Measurements from ENCODE around the gene SPAG7. TPM values are rescaled to one million over a fixed set of nuclear protein-coding genes. Genes with fewer than 3 reads are reported as not detected.

SPAG7 gene
- total and polyA plus RNA-seq, 10 donors = 34.8 to 89.1 (median 55.5) TPM

- Histone ChIP-seq H3K27ac (no peak overlapping the region), H3K27me3 (replicated peaks in 1 of 7) (no peaks in the 10 kb centered on the region), H3K9me3 (no peaks in the 10 kb centered on the region), H3K4me3 (no peak overlapping the region), H3K4me1 (peaks cover 8 to 80% (median 33%) of the 10 kb centered on the region in 6 donors), H3K36me3 (peaks cover 0 to 85% (median 53%) of the 10 kb centered on the region in 6 donors)
- intact Hi-C loops (cut with DNase I; ENCODE audit: low total_unique reads) = no loop called here
- TF ChIP-seq CTCF (IDR thresholded peaks at IDR 0.05 in 8 of 11, conservative IDR thresholded peaks at IDR 0.05 in 3 of 11) (no peak), POLR2A (IDR thresholded peaks at IDR 0.05) (no peak), POLR2AphosphoS5 (IDR thresholded peaks at IDR 0.05) (no peak)
- WGBS, 5 donors = 92 to 97% (median 96%) methylated on average over 6 of the region's 6 CpGs
- no peak for DNase-seq
Measured at GRCh38 chr17:4971826-4972225, 4.2 kb upstream of the SPAG7 start.

DNA sequence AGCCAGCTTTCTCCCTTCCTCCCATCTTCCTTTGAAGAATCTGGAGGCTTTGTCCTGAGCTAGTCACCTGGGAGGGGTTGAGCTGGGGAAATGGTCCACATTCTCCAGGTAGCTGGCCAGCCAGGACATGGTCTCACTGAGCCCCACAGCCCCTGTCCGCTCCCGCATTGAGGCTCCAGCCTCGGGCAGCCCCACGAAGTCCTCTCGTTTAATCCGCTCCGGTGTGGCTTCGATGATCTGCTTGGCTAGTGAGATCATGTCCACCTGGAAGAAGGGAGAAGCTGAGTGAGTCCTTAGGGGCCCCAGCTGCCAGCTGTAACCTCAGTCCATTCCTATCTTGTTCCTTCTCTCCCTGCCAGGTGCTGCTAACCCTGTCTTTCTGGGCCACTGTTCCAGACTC is 2.7 kb upstream of the SPAG7 start:
- Histone ChIP-seq H3K27me3 (replicated peaks in 1 of 7) (no peaks in the 10 kb centered on the region), H3K27ac (peak overlapping the region in 2 of 8 donors; percentile 94 to 95), H3K36me3 (peaks cover 0 to 75% (median 45%) of the 10 kb centered on the region in 6 donors), H3K4me1 (peaks cover 15 to 88% (median 47%) of the 10 kb centered on the region in 6 donors), H3K9me3 (no peaks in the 10 kb centered on the region), H3K4me3 (no peak overlapping the region)
- no peak for DNase-seq
- TF ChIP-seq POLR2A (IDR thresholded peaks at IDR 0.05) = no peak
- TF ChIP-seq CTCF (IDR thresholded peaks at IDR 0.05 in 8 of 11, conservative IDR thresholded peaks at IDR 0.05 in 3 of 11) = no peak
- no peak for TF ChIP-seq POLR2AphosphoS5 (IDR thresholded peaks at IDR 0.05)
- 92 to 97% (median 96%) methylated on average over 3 to 8 of the region's 8 CpGs for WGBS, 5 donors
- intact Hi-C loops (cut with DNase I; ENCODE audit: low total_unique reads) = no loop called here

GRCh38 chr17:4969551-4970173 is 2.0 kb upstream of the SPAG7 start:
- no peak for TF ChIP-seq POLR2AphosphoS5 (IDR thresholded peaks at IDR 0.05)
- TF ChIP-seq CTCF (IDR thresholded peaks at IDR 0.05 in 8 of 11, conservative IDR thresholded peaks at IDR 0.05 in 3 of 11) = no peak
- no peak for TF ChIP-seq POLR2A (IDR thresholded peaks at IDR 0.05)
- no peak for DNase-seq
- H3K27me3 ChIP-seq (replicated peaks in 1 of 7) = no peaks in the 10 kb centered on the region
- H3K27ac ChIP-seq = peak overlapping the region in 4 of 8 donors; percentile 93 to 95 (median 94)
- 76 to 89% (median 85%) methylated on average over 14 to 16 of the region's 16 CpGs for WGBS, 5 donors
- H3K4me3 ChIP-seq = no peak overlapping the region
- peaks cover 0 to 75% (median 45%) of the 10 kb centered on the region in 6 donors for H3K36me3 ChIP-seq
- H3K9me3 ChIP-seq = no peaks in the 10 kb centered on the region
- intact Hi-C loops (cut with DNase I; ENCODE audit: low total_unique reads) = no loop called here
- peaks cover 15 to 90% (median 49%) of the 10 kb centered on the region in 6 donors for H3K4me1 ChIP-seq

- WGBS, 5 donors = 84 to 92% (median 88%) methylated on average over 15 of the region's 15 CpGs
- H3K36me3 ChIP-seq = peaks cover 0 to 73% (median 41%) of the 10 kb centered on the region in 6 donors
- H3K27ac ChIP-seq = peak overlapping the region; percentile 93 to 95 (median 94)
- H3K4me1 ChIP-seq = peaks cover 15 to 87% (median 49%) of the 10 kb centered on the region in 6 donors
- no peaks in the 10 kb centered on the region for H3K27me3 ChIP-seq (replicated peaks in 1 of 7)
- no peak for DNase-seq
- peak overlapping the region in 7 of 8 donors; percentile 13 to 90 (median 85) for H3K4me3 ChIP-seq
- no peak for TF ChIP-seq POLR2AphosphoS5 (IDR thresholded peaks at IDR 0.05)
- H3K9me3 ChIP-seq = no peaks in the 10 kb centered on the region
- intact Hi-C loops (cut with DNase I; ENCODE audit: low total_unique reads) = no loop called here
Measured at GRCh38 chr17:4969047-4969550, 1.5 kb upstream of the SPAG7 start.

Data from spleen (tissue), 11 donors.